GM12878 (cell line): ENCODE measurements around the gene TMEM266. TPM values are rescaled to one million over a fixed set of nuclear protein-coding genes. Genes with fewer than 3 reads are reported as not detected.

Source experiments
- BHLHE40 ChIP-seq, 2 experiments: fragments of 450-650 bp in 1 of 2; IDR thresholded peaks; 2 replicates each; pipeline ENCODE4 v1.6.1; 2011 to 2017; ENCODE audit warnings: low read depth in 2 of 2, borderline replicate concordance in 1 of 2, improper control_type of control experiment in 1 of 2, low read length in 1 of 2, mild to moderate bottlenecking in 1 of 2
- EED ChIP-seq: sonication (generic); IDR thresholded peaks from 2 replicates; pipeline ENCODE4 v1.6.1; 2016; ENCODE audit warnings: antibody characterized with exemption, low read depth
- EGR1 ChIP-seq, 2 experiments: IDR thresholded peaks; 1 replicate in 1 of 2; 2 replicates in 1 of 2; pipeline ENCODE4 v1.6.1; 2011 to 2012; ENCODE audit warnings: low read depth in 2 of 2, low read length in 2 of 2, borderline replicate concordance in 1 of 2, mild to moderate bottlenecking in 1 of 2, moderate library complexity in 1 of 2
- ETV6 ChIP-seq, 2 experiments: fragments of 450-650 bp in 1 of 2; IDR thresholded peaks in 1 of 2; conservative IDR thresholded peaks in 1 of 2; 2 replicates each; pipeline ENCODE4 v1.6.1; 2014; ENCODE audit warnings: antibody characterized with exemption in 1 of 2, borderline replicate concordance in 1 of 2, low read depth in 1 of 2, mild to moderate bottlenecking in 1 of 2, moderate library complexity in 1 of 2
- FOS ChIP-seq: IDR thresholded peaks from 3 replicates; pipeline ENCODE4 v1.6.1; 2011; ENCODE audit warnings: borderline replicate concordance; ENCODE audit not compliant: insufficient read length; ENCODE audit errors: extremely low read depth
- GATAD2B ChIP-seq: fragments of 450-650 bp; conservative IDR thresholded peaks from 2 replicates; pipeline ENCODE4 v1.6.1; 2017; ENCODE audit warnings: low read depth, mild to moderate bottlenecking, moderate library complexity
- HCFC1 ChIP-seq: fragments of 150-350 bp; IDR thresholded peaks from 2 replicates; pipeline ENCODE4 v1.6.1; 2014; ENCODE audit warnings: low read length
- KDM1A ChIP-seq: fragments of 200-600 bp; sonication (generic); IDR thresholded peaks from 2 replicates; pipeline ENCODE4 v1.6.1; 2016; ENCODE audit warnings: borderline replicate concordance
- MXI1 ChIP-seq: fragments of 150-350 bp; IDR thresholded peaks from 2 replicates; pipeline ENCODE4 v1.6.1; 2011; ENCODE audit warnings: low read depth, mild to moderate bottlenecking, inconsistent platforms, low read length, improper control_type of control experiment
- NFYA ChIP-seq: IDR thresholded peaks from 2 replicates; pipeline ENCODE4 v1.6.1; 2011; ENCODE audit warnings: low read depth, mild to moderate bottlenecking, low read length, improper control_type of control experiment, borderline replicate concordance
- RAD21 ChIP-seq: IDR thresholded peaks from 2 replicates; pipeline ENCODE4 v1.6.1; 2011; ENCODE audit warnings: mild to moderate bottlenecking, low read depth, low read length, moderate library complexity; ENCODE audit not compliant: insufficient read depth
- RELA ChIP-seq: fragments of 450-650 bp; IDR thresholded peaks from 2 replicates; pipeline ENCODE4 v1.8.0; 2014; ENCODE audit warnings: borderline replicate concordance; ENCODE audit not compliant: partially characterized antibody
- SIN3A ChIP-seq: IDR thresholded peaks from 2 replicates; pipeline ENCODE4 v1.6.1; 2012; ENCODE audit warnings: low read depth, low read length, improper control_type of control experiment
- SREBF2 ChIP-seq: IDR thresholded peaks from 2 replicates; pipeline ENCODE4 v1.6.1; 2012; ENCODE audit warnings: mild to moderate bottlenecking, low read length
- TBL1XR1 ChIP-seq: IDR thresholded peaks from 2 replicates; pipeline ENCODE4 v1.6.1; 2012; ENCODE audit warnings: low read depth, low read length, improper control_type of control experiment
- TCF12 ChIP-seq: IDR thresholded peaks from 2 replicates; pipeline ENCODE4 v1.6.1; 2011; ENCODE audit warnings: low read depth, mild to moderate bottlenecking, low read length
- ZNF24 ChIP-seq: fragments of 450-650 bp; IDR thresholded peaks from 2 replicates; pipeline ENCODE4 v1.6.1; 2017; ENCODE audit warnings: antibody characterized with exemption, mild to moderate bottlenecking
- polyA plus RNA-seq, 11 experiments: library from polyadenylated mRNA; depleted of rRNA in 4 of 11; unstranded in 6 of 11; stranded (reverse) in 5 of 11; fragments of >200 nt; fragmentation: Nextera tagmentation in 4 of 11; fragmentation: Illumina TruSeq in 1 of 11; extraction: Ambion mirVana in 4 of 11; extraction: Trizol in 1 of 11; gene quantifications; 1 replicate in 1 of 11; 2 replicates in 10 of 11; pipeline versions ENCODE4 v1.2.1 to v1.2.3, GENCODE V29; 2011 to 2016; ENCODE audit warnings: inconsistent platforms in 2 of 11, missing spikeins in 2 of 11, low read depth in 1 of 11
- total RNA-seq, 4 experiments: library from RNA; depleted of rRNA in 3 of 4; stranded (reverse); fragments of >200 nt in 3 of 4; fragmentation: Illumina TruSeq in 1 of 4; extraction: Trizol in 1 of 4; gene quantifications; 2 replicates each; pipeline versions ENCODE4 v1.2.1 to v1.2.3, GENCODE V29; 2013 to 2021
- TF ChIP-seq, protein P1 (sequence below): fragments of 450-650 bp; IDR thresholded peaks from 2 replicates; pipeline ENCODE4 v1.6.1; 2016; ENCODE audit warnings: mild to moderate bottlenecking
- TF ChIP-seq, protein P2 (sequence below): fragments of 450-650 bp; IDR thresholded peaks from 2 replicates; pipeline ENCODE4 v1.6.1; 2018; ENCODE audit warnings: mild to moderate bottlenecking, low read depth, moderate library complexity; ENCODE audit not compliant: partially characterized antibody
- TF ChIP-seq, protein P3 (sequence below): IDR thresholded peaks from 2 replicates; pipeline ENCODE4 v1.6.1; 2011; ENCODE audit warnings: low read depth, low read length, improper control_type of control experiment, borderline replicate concordance
- TF ChIP-seq, protein P4 (sequence below): fragments of 450-650 bp; IDR thresholded peaks from 2 replicates; pipeline ENCODE4 v1.6.1; 2017; ENCODE audit warnings: antibody characterized with exemption, mild to moderate bottlenecking, moderate library complexity

The TMEM266 gene
- total and polyA plus RNA-seq, 10 of the 15 experiments (the other 5 are each of a cell fraction or from before 2014, with no cell fraction given): 0.11 to 0.70 (median 0.39) TPM

DNA sequence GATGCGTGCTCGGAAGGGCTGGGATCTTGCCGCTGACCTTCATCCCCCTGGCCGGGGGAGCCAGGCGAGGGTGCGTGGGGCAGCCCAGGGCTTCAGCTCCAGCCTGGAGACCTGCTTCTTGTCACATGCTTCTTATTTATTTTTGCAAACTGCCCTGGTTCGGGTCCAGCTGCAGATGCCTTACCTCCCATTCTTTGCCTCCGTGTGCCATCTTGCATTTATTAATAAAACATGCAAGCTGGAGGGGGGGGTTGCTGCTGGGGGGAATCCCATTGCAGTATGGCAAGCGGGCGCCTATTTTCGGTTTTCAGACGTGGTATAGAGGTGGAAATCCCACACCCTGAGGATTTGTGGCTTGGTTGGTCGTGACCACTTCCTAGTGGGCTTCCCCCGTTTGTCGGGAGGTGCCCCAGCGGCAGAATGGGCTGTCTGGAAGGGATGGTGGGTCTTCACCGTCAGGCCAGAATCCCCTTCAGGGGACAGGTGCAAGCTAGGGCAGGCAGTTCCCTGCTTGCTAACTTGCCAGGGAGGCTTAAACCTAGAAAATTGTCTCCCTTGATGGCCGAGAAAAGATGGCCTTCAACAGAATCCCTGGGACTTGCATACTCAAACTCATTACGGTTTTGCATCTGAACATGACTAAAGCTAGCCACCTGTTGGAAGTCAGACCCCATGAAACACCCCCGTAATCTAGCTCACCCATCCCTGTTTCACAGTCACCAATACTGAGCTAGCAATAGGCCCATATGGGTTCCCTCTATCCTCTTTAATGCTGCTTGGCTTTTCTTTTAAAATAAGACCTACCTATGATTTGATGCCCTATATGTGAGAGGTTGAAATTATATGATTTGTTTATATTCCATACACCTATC is 569 bp downstream of the TMEM266 start (continued):
- TF ChIP-seq, protein P1, sequence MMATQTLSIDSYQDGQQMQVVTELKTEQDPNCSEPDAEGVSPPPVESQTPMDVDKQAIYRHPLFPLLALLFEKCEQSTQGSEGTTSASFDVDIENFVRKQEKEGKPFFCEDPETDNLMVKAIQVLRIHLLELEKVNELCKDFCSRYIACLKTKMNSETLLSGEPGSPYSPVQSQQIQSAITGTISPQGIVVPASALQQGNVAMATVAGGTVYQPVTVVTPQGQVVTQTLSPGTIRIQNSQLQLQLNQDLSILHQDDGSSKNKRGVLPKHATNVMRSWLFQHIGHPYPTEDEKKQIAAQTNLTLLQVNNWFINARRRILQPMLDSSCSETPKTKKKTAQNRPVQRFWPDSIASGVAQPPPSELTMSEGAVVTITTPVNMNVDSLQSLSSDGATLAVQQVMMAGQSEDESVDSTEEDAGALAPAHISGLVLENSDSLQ: no peak
- TF ChIP-seq ETV6 (conservative IDR thresholded peaks at IDR 0.05 in 1 of 2, IDR thresholded peaks at IDR 0.05 in 1 of 2; ENCODE audit: borderline replicate concordance in 1 of 2, low read depth in 1 of 2): peak in 1 of 2 experiments; percentile 41; a peak in 1 of 4 replicates
- TF ChIP-seq, protein P2, sequence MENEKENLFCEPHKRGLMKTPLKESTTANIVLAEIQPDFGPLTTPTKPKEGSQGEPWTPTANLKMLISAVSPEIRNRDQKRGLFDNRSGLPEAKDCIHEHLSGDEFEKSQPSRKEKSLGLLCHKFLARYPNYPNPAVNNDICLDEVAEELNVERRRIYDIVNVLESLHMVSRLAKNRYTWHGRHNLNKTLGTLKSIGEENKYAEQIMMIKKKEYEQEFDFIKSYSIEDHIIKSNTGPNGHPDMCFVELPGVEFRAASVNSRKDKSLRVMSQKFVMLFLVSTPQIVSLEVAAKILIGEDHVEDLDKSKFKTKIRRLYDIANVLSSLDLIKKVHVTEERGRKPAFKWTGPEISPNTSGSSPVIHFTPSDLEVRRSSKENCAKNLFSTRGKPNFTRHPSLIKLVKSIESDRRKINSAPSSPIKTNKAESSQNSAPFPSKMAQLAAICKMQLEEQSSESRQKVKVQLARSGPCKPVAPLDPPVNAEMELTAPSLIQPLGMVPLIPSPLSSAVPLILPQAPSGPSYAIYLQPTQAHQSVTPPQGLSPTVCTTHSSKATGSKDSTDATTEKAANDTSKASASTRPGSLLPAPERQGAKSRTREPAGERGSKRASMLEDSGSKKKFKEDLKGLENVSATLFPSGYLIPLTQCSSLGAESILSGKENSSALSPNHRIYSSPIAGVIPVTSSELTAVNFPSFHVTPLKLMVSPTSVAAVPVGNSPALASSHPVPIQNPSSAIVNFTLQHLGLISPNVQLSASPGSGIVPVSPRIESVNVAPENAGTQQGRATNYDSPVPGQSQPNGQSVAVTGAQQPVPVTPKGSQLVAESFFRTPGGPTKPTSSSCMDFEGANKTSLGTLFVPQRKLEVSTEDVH: no peak
- no peak for TF ChIP-seq EGR1 (IDR thresholded peaks at IDR 0.05; ENCODE audit: borderline replicate concordance in 1 of 2, low read depth in 2 of 2, low read length in 2 of 2)
- TF ChIP-seq HCFC1: no peak
- no peak for TF ChIP-seq SIN3A
- TF ChIP-seq SREBF2: no peak
- TF ChIP-seq EED: peak; percentile 46; the same call in 1 of the 2 replicates
- TF ChIP-seq, protein P3, sequence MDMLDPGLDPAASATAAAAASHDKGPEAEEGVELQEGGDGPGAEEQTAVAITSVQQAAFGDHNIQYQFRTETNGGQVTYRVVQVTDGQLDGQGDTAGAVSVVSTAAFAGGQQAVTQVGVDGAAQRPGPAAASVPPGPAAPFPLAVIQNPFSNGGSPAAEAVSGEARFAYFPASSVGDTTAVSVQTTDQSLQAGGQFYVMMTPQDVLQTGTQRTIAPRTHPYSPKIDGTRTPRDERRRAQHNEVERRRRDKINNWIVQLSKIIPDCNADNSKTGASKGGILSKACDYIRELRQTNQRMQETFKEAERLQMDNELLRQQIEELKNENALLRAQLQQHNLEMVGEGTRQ: no peak
- peak; percentile 75; the same call in 1 of the 2 replicates for TF ChIP-seq TBL1XR1
- TF ChIP-seq NFYA: no peak
- TF ChIP-seq, protein P4, sequence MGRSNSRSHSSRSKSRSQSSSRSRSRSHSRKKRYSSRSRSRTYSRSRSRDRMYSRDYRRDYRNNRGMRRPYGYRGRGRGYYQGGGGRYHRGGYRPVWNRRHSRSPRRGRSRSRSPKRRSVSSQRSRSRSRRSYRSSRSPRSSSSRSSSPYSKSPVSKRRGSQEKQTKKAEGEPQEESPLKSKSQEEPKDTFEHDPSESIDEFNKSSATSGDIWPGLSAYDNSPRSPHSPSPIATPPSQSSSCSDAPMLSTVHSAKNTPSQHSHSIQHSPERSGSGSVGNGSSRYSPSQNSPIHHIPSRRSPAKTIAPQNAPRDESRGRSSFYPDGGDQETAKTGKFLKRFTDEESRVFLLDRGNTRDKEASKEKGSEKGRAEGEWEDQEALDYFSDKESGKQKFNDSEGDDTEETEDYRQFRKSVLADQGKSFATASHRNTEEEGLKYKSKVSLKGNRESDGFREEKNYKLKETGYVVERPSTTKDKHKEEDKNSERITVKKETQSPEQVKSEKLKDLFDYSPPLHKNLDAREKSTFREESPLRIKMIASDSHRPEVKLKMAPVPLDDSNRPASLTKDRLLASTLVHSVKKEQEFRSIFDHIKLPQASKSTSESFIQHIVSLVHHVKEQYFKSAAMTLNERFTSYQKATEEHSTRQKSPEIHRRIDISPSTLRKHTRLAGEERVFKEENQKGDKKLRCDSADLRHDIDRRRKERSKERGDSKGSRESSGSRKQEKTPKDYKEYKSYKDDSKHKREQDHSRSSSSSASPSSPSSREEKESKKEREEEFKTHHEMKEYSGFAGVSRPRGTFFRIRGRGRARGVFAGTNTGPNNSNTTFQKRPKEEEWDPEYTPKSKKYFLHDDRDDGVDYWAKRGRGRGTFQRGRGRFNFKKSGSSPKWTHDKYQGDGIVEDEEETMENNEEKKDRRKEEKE: no peak
- peak in 1 of 2 experiments; percentile 15; a peak in 1 of 4 replicates for TF ChIP-seq BHLHE40 (IDR thresholded peaks at IDR 0.05; ENCODE audit: borderline replicate concordance in 1 of 2, low read depth in 2 of 2, low read length in 1 of 2)
- TF ChIP-seq MXI1: no peak
- no peak for TF ChIP-seq KDM1A
- peak; percentile 62 for TF ChIP-seq RELA
- 0 out of 2 replicates have a peak, but pooled peaks have one; percentile 53 for TF ChIP-seq GATAD2B
- TF ChIP-seq RAD21: no peak
- TF ChIP-seq TCF12: no peak
- no peak for TF ChIP-seq ZNF24
- TF ChIP-seq FOS: no peak
